ENCODE data around the gene MXRA7.
"Not testable (repeated sequence)": the region's sequence is repeated elsewhere in the genome, so short reads cannot be mapped to it uniquely, and the experiment has no call there.

MXRA7 gene

DNA sequence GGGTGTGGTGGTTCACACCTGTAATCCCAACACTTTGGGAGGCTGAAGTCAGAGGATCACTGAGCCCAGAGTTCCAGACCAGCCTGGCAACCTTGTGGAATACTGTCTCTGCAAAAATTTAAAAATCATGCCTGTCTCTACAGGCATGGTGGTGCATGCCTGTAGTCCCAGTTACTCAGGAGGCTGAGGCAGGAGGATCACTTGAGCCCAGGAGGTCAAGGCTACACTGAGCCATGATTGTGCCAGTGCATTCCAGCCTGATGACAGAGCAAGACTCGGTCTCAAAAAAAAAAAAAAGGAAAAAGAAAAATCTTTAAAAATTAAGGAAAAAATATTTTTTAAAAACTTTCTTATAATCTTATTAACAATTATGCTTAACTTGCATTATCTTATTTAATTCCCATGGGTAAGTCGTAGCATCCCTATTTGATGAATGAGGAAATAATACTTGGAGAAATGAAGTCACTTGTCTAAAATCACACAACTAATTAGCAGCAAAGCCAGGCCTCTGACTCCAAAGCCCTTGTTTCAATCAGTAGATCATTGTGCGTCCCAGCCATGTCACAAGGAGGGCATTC, 40.7 kb upstream of the MXRA7 start:
- in situ Hi-C loops (cut with MboI; ENCODE audit: low sequenced_read_pairs, unreplicated experiment): no loop called here
- TF ChIP-seq, protein P1, sequence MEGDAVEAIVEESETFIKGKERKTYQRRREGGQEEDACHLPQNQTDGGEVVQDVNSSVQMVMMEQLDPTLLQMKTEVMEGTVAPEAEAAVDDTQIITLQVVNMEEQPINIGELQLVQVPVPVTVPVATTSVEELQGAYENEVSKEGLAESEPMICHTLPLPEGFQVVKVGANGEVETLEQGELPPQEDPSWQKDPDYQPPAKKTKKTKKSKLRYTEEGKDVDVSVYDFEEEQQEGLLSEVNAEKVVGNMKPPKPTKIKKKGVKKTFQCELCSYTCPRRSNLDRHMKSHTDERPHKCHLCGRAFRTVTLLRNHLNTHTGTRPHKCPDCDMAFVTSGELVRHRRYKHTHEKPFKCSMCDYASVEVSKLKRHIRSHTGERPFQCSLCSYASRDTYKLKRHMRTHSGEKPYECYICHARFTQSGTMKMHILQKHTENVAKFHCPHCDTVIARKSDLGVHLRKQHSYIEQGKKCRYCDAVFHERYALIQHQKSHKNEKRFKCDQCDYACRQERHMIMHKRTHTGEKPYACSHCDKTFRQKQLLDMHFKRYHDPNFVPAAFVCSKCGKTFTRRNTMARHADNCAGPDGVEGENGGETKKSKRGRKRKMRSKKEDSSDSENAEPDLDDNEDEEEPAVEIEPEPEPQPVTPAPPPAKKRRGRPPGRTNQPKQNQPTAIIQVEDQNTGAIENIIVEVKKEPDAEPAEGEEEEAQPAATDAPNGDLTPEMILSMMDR (IDR thresholded peaks at IDR 0.05; ENCODE audit: borderline replicate concordance, control extremely low read depth, extremely low read depth, insufficient read depth, missing control alignments): no peak
- DNase-seq (ENCODE audit: low spot score): no peak

DNA sequence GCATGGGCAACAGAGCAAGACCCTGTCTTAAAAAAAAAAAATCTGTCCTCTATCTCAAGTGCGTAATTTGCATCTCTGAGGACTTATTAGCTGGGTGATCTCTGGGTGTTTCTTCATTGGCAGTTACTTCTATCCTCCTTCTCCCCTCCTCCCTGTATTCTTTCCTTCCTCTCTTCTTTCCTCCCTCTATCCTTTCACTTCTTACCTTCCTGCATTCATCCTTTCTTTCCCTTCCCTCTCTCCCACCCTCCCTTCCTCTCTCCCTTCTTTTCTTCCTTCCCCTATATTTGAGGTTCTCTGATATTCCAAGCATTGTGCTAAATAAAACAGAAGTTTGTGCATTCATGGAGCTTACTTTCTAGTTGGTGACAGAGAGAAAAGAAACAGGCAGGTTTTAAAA, 37.9 kb upstream of the MXRA7 start:
- TF ChIP-seq, protein P1 (IDR thresholded peaks at IDR 0.05; ENCODE audit: borderline replicate concordance, control extremely low read depth, extremely low read depth, insufficient read depth, missing control alignments): no peak
- in situ Hi-C loops (cut with MboI; ENCODE audit: low sequenced_read_pairs, unreplicated experiment): no loop called here
- DNase-seq (ENCODE audit: low spot score): no peak

DNA sequence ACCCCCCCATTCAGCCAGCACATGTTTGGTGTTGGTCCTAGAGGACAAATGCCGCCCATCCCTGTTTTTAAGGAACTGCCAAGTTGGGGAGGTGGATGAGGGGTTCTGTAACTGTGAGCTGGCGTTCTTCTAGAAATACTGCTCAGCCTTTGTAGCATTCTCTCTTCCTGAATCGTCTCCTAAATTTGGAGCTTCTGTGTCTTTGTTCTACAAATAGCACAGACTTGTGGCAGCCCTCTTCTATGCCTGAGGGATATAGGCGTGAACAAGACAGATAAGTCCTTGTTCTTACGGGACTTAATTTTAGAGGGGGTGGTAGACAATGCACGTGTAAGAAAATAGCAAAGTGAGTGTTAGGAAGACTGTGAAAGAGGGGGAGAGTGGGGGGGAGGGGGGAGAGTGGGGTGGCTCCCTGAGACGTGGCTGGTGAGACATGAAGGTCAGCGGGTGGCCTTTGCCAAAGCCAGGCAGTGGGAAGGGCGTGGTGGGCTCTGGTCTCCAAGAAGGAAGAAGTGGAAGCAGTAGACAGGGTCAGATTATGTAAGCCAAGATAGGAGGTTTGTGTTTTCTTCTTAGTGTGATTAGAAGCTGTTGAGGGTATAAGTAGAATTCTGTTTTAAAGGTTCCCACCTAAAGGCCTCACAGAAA, 37.1 kb upstream of the MXRA7 start:
- in situ Hi-C loops (cut with MboI; ENCODE audit: low sequenced_read_pairs, unreplicated experiment): no loop called here
- TF ChIP-seq, protein P1 (IDR thresholded peaks at IDR 0.05; ENCODE audit: borderline replicate concordance, control extremely low read depth, extremely low read depth, insufficient read depth, missing control alignments): no peak
- DNase-seq (ENCODE audit: low spot score): no peak

DNA sequence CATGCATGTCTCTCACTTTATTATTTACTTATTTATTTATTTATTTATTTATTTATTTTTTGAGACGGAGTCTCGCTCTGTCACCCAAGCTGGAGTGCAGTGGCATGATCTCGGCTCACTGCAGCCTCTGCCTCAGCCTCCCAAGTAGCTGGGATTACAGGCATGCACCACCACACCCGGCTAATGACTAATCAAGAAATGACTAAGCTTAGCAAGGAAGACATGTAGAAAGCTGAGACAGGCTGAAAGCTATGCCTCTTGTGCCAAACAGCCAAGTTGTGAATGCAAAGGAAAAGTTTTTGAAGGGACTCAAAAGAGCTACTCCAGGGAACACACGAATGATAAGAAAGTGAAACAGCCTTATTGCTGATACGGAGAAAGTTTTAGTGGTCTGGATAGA, 35.0 kb upstream of the MXRA7 start:
- in situ Hi-C loops (cut with MboI; ENCODE audit: low sequenced_read_pairs, unreplicated experiment); DNase-seq (ENCODE audit: low spot score): not testable (repeated sequence)

DNA sequence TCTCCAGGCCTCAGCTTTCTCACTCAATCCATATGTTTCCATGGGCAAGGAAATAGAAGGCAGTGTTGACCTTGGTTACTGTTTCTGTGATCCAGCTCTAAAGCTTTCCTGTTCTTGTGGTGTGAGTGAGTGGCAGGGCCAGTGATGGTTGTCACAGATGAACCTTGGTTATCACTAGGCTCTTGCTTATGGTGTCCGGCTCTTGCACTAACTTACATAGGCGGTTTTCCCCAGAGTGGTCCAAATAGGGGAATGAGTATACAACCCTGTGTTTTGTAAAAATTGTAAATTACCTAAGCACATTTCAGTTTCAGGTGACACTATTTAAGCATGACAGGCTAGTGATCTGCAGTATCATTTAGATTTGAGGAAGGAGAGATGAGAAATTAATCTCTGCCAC, 34.0 kb upstream of the MXRA7 start:
- in situ Hi-C loops (cut with MboI; ENCODE audit: low sequenced_read_pairs, unreplicated experiment): no loop called here
- no peak for DNase-seq (ENCODE audit: low spot score)
- TF ChIP-seq, protein P1 (IDR thresholded peaks at IDR 0.05; ENCODE audit: borderline replicate concordance, control extremely low read depth, extremely low read depth, insufficient read depth, missing control alignments): no peak

DNA sequence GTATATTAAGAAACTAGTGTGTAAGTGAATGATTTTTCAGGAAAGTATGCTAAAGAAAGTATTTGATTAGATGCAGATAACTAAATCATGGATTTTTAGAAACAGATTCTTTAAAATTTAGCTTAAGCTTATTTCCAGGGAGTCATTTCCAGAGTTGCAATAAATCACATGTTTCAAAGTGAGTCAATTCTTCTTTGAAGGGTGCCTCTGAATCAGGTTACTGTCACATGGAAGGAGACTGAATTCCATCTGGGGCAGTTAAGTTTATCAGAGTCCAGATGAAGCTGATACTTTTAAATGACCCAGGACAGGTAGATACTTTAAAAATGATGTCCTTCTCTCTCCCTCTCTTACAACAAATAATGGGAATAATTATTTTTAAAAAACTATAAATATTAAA, 32.2 kb upstream of the MXRA7 start:
- TF ChIP-seq, protein P1 (IDR thresholded peaks at IDR 0.05; ENCODE audit: borderline replicate concordance, control extremely low read depth, extremely low read depth, insufficient read depth, missing control alignments): no peak
- DNase-seq (ENCODE audit: low spot score): no peak
- in situ Hi-C loops (cut with MboI; ENCODE audit: low sequenced_read_pairs, unreplicated experiment): no loop called here

DNA sequence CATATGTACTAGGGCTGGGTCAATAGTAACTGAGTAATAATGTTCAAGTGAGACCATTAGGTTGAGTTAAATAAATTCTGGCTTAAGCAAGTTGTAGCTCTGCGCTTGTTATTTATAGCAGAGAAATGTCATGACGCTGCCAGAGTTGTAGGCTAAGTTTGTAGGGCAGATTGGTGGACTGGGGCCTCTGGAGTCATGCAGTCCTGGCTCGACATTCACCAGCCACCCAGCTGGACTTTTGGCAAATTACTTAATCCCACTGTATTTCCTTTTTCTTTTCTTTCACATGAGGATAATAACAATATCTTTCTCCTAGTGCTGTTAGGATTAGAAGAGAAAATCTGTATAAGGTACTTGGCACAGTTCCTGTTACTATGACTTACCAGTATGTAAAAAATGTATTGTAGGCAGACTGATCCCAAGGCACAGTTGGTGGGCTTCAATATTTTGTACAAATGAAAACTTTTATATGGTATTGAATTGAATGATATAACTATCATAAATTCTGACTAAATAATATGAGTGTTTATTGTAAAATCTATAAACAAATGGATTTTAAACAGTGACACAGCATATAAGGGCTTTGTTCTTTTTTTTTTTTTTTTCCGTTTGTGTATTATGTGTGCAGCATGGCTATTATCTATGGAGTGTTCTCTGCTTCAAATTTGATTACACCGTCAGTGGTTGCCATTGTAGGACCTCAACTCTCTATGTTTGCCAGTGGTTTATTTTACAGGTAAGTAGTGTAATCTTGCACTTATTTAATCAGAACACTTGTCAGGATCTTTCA, 29.8 kb upstream of the MXRA7 start:
- TF ChIP-seq, protein P1 (IDR thresholded peaks at IDR 0.05; ENCODE audit: borderline replicate concordance, control extremely low read depth, extremely low read depth, insufficient read depth, missing control alignments): no peak
- in situ Hi-C loops (cut with MboI; ENCODE audit: low sequenced_read_pairs, unreplicated experiment): no loop called here
- DNase-seq (ENCODE audit: low spot score): no peak

DNA sequence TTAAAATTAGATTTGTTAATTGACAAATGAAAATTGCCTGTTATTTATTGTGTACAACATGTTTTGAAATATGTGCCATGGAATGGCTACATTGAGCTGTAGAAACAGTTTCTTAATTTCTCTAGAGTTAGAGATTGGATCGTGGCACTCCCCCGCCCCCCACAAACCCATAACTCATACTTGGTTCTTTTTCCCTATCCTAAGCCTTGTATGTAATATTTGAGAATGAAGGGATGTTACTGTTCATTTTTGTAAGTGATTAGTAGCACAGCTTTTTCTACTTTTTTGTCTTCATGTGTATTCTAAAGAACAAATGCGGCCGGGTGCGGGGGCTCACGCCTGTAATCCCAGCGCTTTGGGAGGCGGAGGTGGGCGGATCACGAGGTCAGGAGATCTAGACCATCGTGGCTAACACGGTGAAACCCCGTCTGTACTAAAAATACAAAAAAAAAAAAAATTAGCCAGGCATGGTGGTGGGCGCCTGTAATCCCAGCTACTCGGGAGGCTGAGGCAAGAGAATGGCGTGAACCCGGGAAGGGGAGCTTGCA, 28.9 kb upstream of the MXRA7 start:
- DNase-seq (ENCODE audit: low spot score); in situ Hi-C loops (cut with MboI; ENCODE audit: low sequenced_read_pairs, unreplicated experiment): not testable (repeated sequence)

Data from GM13976 (cell line).